Measurements from ENCODE around the gene COL13A1. TPM values are rescaled to one million over a fixed set of nuclear protein-coding genes. Genes with fewer than 3 reads are reported as not detected.
A peak's percentile ranks its signal among the peaks of the same experiment; 100 is the strongest.

COL13A1 gene
- polyA plus RNA-seq, 1 donor, result 9.6 TPM

DNA sequence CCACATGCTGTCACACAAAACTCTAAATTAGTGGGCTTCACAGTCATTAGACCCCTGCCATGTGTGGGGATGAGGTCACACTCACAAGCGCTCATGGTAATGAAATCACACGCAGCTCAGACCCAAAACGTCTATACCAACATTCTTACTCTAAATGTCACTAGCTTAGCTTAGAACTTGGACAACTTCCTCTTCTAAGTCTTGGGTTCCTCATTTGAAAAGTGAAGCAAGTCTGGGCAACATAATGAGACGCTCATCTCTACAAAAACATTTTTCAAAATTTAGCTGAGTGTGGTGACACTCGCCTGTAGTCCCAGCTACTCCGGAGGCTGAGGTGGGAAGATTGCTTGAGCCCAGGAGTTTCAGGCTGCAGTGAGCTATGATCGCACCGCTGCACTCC, 158.2 kb downstream of the COL13A1 start:
- 94% methylated on average over 5 of the region's 8 CpGs for WGBS (ENCODE audit: insufficient coverage, low lambda C conversion rate)
- Histone ChIP-seq H3K9me3 (ENCODE audit: control insufficient read depth, low read depth, low read length) (no peaks in the 10 kb centered on the region), H3K4me1 (ENCODE audit: control insufficient read depth, insufficient read depth, low read length) (peaks cover 16% of the 10 kb centered on the region), H3K36me3 (ENCODE audit: control insufficient read depth, insufficient read depth, low read length) (no peaks in the 10 kb centered on the region), H3K27ac (ENCODE audit: low read length) (no peak overlapping the region), H3K4me3 (ENCODE audit: low read length) (no peak overlapping the region), H3K27me3 (ENCODE audit: control insufficient read depth, insufficient read depth, low read length) (no peaks in the 10 kb centered on the region)
- no peak for DNase-seq

DNA sequence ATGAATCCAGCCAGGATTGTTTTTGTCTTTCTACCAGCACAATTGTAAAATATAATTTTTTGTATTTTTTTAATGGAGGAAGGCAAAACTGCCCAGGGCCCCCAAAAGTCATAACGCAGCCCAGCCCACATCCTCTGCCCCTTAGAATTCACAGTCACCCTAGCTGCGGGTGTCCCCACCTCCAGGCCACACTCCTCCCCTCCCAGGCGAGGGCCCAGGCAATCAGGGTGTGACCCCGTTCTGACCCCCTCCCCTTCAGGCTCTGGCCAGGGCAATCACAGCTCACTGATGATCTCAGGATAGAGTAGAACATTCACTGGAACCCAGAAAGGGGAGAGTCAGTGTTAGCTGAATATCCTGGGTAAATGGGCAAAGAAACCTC, 158.9 kb downstream of the COL13A1 start:
- Histone ChIP-seq H3K36me3 (ENCODE audit: control insufficient read depth, insufficient read depth, low read length) (no peaks in the 10 kb centered on the region), H3K27ac (ENCODE audit: low read length) (no peak overlapping the region), H3K4me1 (ENCODE audit: control insufficient read depth, insufficient read depth, low read length) (peaks cover 16% of the 10 kb centered on the region), H3K27me3 (ENCODE audit: control insufficient read depth, insufficient read depth, low read length) (no peaks in the 10 kb centered on the region), H3K4me3 (ENCODE audit: low read length) (no peak overlapping the region), H3K9me3 (ENCODE audit: control insufficient read depth, low read depth, low read length) (no peaks in the 10 kb centered on the region)
- no CpG with 5 or more reads among the region's 4 CpGs for WGBS (ENCODE audit: insufficient coverage, low lambda C conversion rate)
- no peak for DNase-seq

DNA sequence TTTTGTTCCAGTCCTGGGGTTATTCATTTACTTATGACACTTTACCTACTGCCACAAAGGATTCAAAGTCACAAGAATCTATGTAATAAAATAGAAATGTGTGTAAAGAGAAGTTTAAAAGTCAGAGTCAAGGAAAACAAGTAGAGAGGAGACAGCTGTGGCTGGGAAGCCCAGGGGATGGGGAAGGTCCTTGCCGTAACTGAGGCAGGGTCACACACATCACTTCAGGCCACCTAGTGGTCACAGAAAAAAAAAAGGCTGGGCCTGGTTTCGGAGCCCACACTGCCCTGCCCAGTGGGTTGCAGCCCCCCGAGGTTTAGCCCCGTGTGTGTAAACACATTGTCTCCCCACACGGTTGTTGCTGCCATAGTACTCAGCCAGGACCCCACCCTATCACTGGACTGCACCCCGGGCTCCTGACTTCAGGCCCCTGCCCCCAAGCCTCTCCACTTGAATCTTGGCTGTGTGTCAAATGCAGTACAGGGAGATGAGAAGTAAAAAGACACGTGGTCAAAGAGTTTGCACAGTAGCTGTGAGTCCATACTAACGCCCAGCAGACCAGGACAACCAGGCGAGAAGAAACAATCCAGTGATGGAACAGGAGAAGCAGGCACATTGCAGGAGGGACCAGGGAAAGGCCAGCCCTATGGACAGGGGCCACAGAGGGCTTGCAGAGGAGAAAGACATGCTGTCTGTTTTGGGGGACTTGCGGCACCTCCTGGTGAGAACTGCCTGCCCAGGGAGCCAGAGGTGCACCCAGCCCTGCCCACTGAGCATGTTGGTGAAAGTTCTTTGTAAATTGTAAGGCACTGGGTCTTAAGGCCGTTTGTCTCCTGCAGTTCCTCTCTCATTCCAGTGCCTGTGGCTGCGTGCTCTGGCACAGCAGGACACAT, 159.5 kb downstream of the COL13A1 start:
- peak; percentile 46 to 63 for DNase-seq
- WGBS (ENCODE audit: insufficient coverage, low lambda C conversion rate), result no CpG with 5 or more reads among the region's 12 CpGs
- peaks cover 16% of the 10 kb centered on the region for H3K4me1 ChIP-seq (ENCODE audit: control insufficient read depth, insufficient read depth, low read length)

DNA sequence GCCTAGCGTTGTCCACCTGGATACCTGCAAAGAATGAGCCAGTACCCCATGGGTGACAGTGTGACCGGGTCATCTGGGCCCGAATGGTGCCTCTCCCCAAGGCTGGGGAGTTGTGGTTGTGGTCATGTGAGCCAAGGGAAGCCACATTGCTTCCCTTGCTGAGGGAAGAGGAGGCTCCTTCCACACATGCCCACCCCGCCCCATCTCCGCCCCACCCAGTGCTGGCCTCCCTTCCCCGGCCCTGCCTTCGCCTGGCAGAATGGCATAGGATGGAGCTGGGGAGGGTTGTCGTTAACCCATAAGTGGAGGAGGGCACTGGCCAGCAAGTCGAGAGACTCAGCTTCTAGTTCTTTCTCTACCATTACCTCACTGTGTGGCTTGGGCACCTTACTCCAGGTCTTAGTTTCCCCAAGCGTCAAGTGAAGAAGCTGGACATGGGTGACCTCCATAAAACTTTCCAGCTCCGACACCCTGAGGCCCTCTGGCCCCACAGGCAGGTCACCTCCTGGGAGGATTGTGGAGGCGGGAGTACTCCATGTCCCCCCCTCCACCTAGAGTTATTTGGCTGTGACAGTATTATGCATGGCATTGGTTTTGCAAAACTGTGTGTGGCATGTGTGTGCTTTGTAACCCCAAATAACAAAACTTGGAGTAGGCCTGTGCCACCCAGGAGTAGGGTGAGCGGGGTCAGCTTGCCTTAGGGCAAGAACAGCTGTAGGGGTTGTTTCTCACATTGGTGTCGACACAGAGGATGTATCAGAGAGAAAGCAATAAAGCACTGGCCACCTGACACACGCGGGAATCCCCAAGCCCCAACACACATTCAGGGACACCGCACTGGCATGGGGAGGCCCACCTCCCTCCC, 160.4 kb downstream of the COL13A1 start:
- Histone ChIP-seq H3K36me3 (ENCODE audit: control insufficient read depth, insufficient read depth, low read length) (no peaks in the 10 kb centered on the region), H3K27ac (ENCODE audit: low read length) (no peak overlapping the region), H3K4me3 (ENCODE audit: low read length) (no peak overlapping the region), H3K4me1 (ENCODE audit: control insufficient read depth, insufficient read depth, low read length) (peaks cover 16% of the 10 kb centered on the region), H3K27me3 (ENCODE audit: control insufficient read depth, insufficient read depth, low read length) (no peaks in the 10 kb centered on the region), H3K9me3 (ENCODE audit: control insufficient read depth, low read depth, low read length) (no peaks in the 10 kb centered on the region)
- DNase-seq, result no peak
- WGBS (ENCODE audit: insufficient coverage, low lambda C conversion rate), result no CpG with 5 or more reads among the region's 17 CpGs

More for the DNA sequence above, 159.5 kb downstream of the COL13A1 start:
- Histone ChIP-seq H3K4me3 (ENCODE audit: low read length) (no peak overlapping the region), H3K27me3 (ENCODE audit: control insufficient read depth, insufficient read depth, low read length) (no peaks in the 10 kb centered on the region), H3K36me3 (ENCODE audit: control insufficient read depth, insufficient read depth, low read length) (no peaks in the 10 kb centered on the region), H3K9me3 (ENCODE audit: control insufficient read depth, low read depth, low read length) (no peaks in the 10 kb centered on the region), H3K27ac (ENCODE audit: low read length) (peak overlapping the region; percentile 11)

DNA sequence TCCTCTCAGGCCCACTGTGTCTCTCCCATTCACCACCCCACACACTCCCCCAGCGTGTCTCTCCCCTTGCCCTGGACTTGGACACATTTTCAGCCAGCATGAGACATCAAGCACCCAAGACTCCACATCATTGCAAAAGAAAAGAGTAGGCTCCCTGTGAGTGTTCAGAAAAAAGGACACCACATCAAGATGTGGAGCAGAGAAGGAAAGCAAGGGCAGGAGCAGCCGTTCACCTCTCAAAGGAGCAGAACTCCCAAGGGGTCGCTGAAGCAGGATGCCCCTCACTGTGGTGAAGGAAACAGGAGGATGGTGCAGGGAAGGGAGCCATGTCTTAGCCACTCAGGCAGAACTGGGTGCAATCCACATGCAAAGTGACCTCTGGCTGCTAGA, 161.0 kb downstream of the COL13A1 start:
- Histone ChIP-seq H3K27ac (ENCODE audit: low read length) (no peak overlapping the region), H3K36me3 (ENCODE audit: control insufficient read depth, insufficient read depth, low read length) (no peaks in the 10 kb centered on the region), H3K4me3 (ENCODE audit: low read length) (no peak overlapping the region), H3K9me3 (ENCODE audit: control insufficient read depth, low read depth, low read length) (no peaks in the 10 kb centered on the region), H3K27me3 (ENCODE audit: control insufficient read depth, insufficient read depth, low read length) (no peaks in the 10 kb centered on the region), H3K4me1 (ENCODE audit: control insufficient read depth, insufficient read depth, low read length) (peaks cover 16% of the 10 kb centered on the region)
- no peak for DNase-seq
- WGBS (ENCODE audit: insufficient coverage, low lambda C conversion rate), result no CpG with 5 or more reads among the region's 3 CpGs

DNA sequence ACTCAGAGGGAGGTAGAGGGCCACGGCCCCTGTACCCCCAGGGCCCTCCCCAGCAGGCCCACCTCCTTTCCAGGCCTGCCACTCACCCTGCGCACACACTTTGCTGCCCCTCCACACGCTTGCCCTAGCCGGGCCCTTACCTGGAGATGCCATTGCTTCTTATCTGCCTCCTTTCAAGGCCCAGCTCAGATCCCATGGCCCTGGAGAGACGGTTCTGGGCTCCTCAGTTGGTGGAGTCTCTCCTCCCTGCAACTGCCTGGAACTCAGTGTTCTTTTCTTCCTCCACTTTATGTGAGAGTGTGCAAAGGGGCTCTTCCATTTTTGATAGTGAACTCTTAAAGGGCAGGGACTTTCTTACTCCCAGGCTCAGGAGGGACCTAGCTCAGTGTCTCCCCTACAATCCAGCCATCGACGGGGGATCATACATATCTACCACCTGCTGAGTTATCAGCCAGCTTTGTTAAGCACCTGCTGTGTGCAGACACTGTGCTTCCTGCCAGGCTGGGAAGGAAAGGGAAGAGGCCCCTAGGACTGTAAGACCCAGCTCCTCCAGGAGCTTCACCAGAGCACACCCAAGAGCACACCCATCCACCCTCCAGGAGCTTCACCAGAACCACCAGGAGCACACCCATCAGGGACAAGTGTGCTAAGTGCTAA, 161.6 kb downstream of the COL13A1 start:
- no peak overlapping the region for H3K27ac ChIP-seq (ENCODE audit: low read length)
- no peaks in the 10 kb centered on the region for H3K9me3 ChIP-seq (ENCODE audit: control insufficient read depth, low read depth, low read length)
- no peak for DNase-seq
- no peaks in the 10 kb centered on the region for H3K36me3 ChIP-seq (ENCODE audit: control insufficient read depth, insufficient read depth, low read length)
- peaks cover 16% of the 10 kb centered on the region for H3K4me1 ChIP-seq (ENCODE audit: control insufficient read depth, insufficient read depth, low read length)
- H3K4me3 ChIP-seq (ENCODE audit: low read length), result no peak overlapping the region
- H3K27me3 ChIP-seq (ENCODE audit: control insufficient read depth, insufficient read depth, low read length), result no peaks in the 10 kb centered on the region
- no CpG with 5 or more reads among the region's 7 CpGs for WGBS (ENCODE audit: insufficient coverage, low lambda C conversion rate)

DNA sequence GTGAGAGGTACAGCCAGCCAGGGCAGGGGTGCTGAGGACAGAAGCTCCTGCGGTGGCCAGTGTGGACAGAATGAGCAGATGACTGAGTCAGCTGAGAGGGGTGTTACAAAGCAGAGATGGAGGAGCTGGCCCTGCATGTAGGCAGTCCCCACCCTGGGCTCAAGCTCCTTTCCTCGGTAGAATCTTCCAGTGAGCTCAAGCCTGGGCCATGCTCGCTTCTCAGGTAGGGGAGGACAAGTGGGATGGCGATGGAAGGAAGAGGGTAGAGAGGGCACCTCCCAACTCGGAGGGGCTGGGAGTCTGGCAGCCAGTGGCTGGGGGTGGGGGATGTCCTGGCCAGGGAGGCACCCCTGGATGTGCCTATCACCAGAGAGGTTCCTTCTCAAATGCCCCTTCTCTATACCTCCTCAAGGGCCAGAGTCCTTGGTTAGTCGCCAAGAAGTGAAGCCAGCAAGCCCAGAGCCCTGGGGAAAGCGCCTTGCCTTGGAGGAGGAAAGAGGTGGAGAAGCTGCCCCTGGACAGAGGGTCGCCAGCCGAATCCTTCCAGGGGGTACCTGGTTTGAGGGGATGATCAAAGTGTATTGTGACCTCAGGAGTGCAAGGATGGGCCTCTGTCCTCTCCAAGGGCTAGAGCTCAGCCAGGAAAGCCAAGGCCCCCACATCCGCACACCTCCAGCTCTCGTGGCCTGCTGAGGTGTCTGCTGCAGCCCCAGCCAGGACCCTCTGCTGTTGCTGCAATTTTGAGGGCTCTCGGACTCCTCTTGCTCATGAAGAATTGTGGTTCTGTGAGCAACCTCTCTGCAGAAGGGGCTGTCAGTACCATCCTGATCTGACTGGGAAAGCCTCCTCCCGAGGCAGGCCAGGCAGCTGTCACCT, 162.4 kb downstream of the COL13A1 start:
- H3K4me3 ChIP-seq (ENCODE audit: low read length), result no peak overlapping the region
- H3K27ac ChIP-seq (ENCODE audit: low read length), result no peak overlapping the region
- WGBS (ENCODE audit: insufficient coverage, low lambda C conversion rate), result 80% methylated on average over 1 of the region's 13 CpGs
- H3K4me1 ChIP-seq (ENCODE audit: control insufficient read depth, insufficient read depth, low read length), result peaks cover 16% of the 10 kb centered on the region
- H3K27me3 ChIP-seq (ENCODE audit: control insufficient read depth, insufficient read depth, low read length), result no peaks in the 10 kb centered on the region
- no peaks in the 10 kb centered on the region for H3K36me3 ChIP-seq (ENCODE audit: control insufficient read depth, insufficient read depth, low read length)
- H3K9me3 ChIP-seq (ENCODE audit: control insufficient read depth, low read depth, low read length), result no peaks in the 10 kb centered on the region
- DNase-seq, result no peak

DNA sequence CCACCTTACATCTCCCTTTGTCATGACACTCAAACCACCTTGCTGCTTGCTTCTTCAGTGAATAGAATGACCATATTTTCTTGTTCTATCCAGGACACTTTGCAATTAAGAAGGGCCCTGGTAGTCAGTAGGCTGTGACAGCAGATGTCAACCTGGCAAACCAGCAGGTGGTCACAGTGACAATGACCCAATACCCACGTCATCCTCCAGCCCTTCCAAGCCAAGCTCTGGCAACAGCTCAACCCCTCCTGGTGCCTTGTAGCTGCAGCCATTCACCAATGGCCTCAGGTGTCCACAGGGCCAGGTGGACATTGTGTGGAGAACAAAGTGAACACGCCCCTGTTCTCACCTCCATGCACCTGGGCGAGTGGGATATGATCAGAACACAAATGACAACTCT, 163.4 kb downstream of the COL13A1 start:
- H3K36me3 ChIP-seq (ENCODE audit: control insufficient read depth, insufficient read depth, low read length), result no peaks in the 10 kb centered on the region
- no peak overlapping the region for H3K27ac ChIP-seq (ENCODE audit: low read length)
- H3K4me1 ChIP-seq (ENCODE audit: control insufficient read depth, insufficient read depth, low read length), result peaks cover 16% of the 10 kb centered on the region
- no peaks in the 10 kb centered on the region for H3K9me3 ChIP-seq (ENCODE audit: control insufficient read depth, low read depth, low read length)
- no peaks in the 10 kb centered on the region for H3K27me3 ChIP-seq (ENCODE audit: control insufficient read depth, insufficient read depth, low read length)
- 100% methylated on average over 1 of the region's 3 CpGs for WGBS (ENCODE audit: insufficient coverage, low lambda C conversion rate)
- H3K4me3 ChIP-seq (ENCODE audit: low read length), result no peak overlapping the region
- no peak for DNase-seq

DNA sequence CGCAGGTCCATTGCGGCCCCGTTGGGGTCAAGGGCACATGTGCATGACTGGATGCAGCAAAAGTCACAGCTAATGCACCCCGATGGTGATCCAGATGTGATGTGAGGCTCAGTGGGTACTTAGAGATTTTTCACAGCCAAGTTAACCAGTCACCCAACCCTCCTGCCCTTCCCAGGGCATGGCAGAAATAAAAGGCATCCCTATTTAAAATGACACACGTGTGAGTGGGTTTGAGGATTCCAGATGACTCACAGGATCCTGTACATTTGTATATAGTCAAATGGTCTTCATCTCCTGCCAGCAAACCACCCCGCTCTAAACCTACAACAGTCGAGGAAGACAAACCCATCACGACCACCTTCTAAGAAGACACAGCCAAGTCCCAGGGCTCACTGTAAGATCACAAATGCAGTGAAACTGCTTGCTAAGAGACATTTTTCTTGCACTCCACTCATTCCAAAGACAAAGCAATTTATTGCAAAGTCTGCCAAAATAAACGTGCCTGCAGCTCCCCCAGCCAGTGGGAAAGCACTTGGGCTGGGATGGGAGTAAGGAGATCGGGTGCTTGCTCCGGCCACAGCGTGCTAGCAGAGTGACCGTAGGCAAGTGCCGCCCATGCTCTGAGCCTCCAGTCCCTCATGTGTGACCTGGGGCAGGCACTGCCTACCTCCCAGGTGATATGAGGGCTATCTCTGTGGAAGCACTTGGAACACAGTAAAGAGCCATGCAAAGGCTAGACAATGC, 164.4 kb downstream of the COL13A1 start:
- no peak for DNase-seq
- no peaks in the 10 kb centered on the region for H3K9me3 ChIP-seq (ENCODE audit: control insufficient read depth, low read depth, low read length)
- H3K36me3 ChIP-seq (ENCODE audit: control insufficient read depth, insufficient read depth, low read length), result no peaks in the 10 kb centered on the region
- H3K27ac ChIP-seq (ENCODE audit: low read length), result no peak overlapping the region
- no peak overlapping the region for H3K4me3 ChIP-seq (ENCODE audit: low read length)
- H3K27me3 ChIP-seq (ENCODE audit: control insufficient read depth, insufficient read depth, low read length), result no peaks in the 10 kb centered on the region
- WGBS (ENCODE audit: insufficient coverage, low lambda C conversion rate), result 60% methylated on average over 1 of the region's 14 CpGs
- H3K4me1 ChIP-seq (ENCODE audit: control insufficient read depth, insufficient read depth, low read length), result peaks cover 10% of the 10 kb centered on the region

Measured in large intestine (tissue), 3 donors.